ENCODE measurements around the gene DCHS2.

The DCHS2 gene

GRCh38 chr4:154315741-154316140, 175.9 kb downstream of the DCHS2 start:
- TF ChIP-seq, protein P1, sequence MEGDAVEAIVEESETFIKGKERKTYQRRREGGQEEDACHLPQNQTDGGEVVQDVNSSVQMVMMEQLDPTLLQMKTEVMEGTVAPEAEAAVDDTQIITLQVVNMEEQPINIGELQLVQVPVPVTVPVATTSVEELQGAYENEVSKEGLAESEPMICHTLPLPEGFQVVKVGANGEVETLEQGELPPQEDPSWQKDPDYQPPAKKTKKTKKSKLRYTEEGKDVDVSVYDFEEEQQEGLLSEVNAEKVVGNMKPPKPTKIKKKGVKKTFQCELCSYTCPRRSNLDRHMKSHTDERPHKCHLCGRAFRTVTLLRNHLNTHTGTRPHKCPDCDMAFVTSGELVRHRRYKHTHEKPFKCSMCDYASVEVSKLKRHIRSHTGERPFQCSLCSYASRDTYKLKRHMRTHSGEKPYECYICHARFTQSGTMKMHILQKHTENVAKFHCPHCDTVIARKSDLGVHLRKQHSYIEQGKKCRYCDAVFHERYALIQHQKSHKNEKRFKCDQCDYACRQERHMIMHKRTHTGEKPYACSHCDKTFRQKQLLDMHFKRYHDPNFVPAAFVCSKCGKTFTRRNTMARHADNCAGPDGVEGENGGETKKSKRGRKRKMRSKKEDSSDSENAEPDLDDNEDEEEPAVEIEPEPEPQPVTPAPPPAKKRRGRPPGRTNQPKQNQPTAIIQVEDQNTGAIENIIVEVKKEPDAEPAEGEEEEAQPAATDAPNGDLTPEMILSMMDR (IDR thresholded peaks at IDR 0.05; ENCODE audit: low read depth, low read length, missing control alignments): no peak
- no peak for DNase-seq (ENCODE audit: low read depth)
- H3K4me3 ChIP-seq (ENCODE audit: low read depth, low read length): no peak overlapping the region
- in situ Hi-C loops (cut with HindIII; ENCODE audit: low sequenced_read_pairs): no loop called here

- H3K4me3 ChIP-seq (ENCODE audit: low read depth, low read length): no peak overlapping the region
- in situ Hi-C loops (cut with HindIII; ENCODE audit: low sequenced_read_pairs): no loop called here
- TF ChIP-seq, protein P1 (IDR thresholded peaks at IDR 0.05; ENCODE audit: low read depth, low read length, missing control alignments): peak; percentile 36
- peak; percentile 9 for DNase-seq (ENCODE audit: low read depth)
Measured at GRCh38 chr4:154314248-154314647, 177.4 kb downstream of the DCHS2 start.

GRCh38 chr4:154313004-154313585, 178.5 kb downstream of the DCHS2 start:
- in situ Hi-C loops (cut with HindIII; ENCODE audit: low sequenced_read_pairs): no loop called here
- H3K4me3 ChIP-seq (ENCODE audit: low read depth, low read length): no peak overlapping the region
- TF ChIP-seq, protein P1 (IDR thresholded peaks at IDR 0.05; ENCODE audit: low read depth, low read length, missing control alignments): no peak
- no peak for DNase-seq (ENCODE audit: low read depth)

DNA sequence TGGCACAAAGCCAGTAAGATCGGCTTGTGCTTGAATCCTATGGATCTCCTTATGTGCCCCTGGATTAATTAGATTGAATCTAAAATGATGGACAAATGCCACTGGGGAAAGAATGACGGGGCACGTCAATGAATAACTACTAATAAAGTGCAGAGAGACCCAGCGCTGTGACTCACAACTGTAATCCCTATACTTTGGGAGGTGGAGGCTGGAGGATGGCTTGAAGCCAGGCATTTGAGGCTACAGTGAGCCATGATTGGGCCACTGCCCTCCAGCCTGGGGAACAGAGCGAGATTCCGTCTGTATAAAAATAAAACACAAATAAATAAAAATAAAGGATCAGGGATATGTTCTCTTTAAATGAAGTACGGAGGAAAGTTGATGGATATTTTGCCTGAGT, 179.4 kb downstream of the DCHS2 start:
- in situ Hi-C loops (cut with HindIII; ENCODE audit: low sequenced_read_pairs): no loop called here
- no peak overlapping the region for H3K4me3 ChIP-seq (ENCODE audit: low read depth, low read length)
- no peak for DNase-seq (ENCODE audit: low read depth)

GRCh38 chr4:154310578-154310977, 181.0 kb downstream of the DCHS2 start:
- H3K4me3 ChIP-seq (ENCODE audit: low read depth, low read length): no peak overlapping the region
- in situ Hi-C loops (cut with HindIII; ENCODE audit: low sequenced_read_pairs): no loop called here
- TF ChIP-seq, protein P1 (IDR thresholded peaks at IDR 0.05; ENCODE audit: low read depth, low read length, missing control alignments): no peak
- DNase-seq (ENCODE audit: low read depth): no peak

More for the DNA sequence above, 179.4 kb downstream of the DCHS2 start:
- TF ChIP-seq, protein P1 (IDR thresholded peaks at IDR 0.05; ENCODE audit: low read depth, low read length, missing control alignments): no peak

DNA sequence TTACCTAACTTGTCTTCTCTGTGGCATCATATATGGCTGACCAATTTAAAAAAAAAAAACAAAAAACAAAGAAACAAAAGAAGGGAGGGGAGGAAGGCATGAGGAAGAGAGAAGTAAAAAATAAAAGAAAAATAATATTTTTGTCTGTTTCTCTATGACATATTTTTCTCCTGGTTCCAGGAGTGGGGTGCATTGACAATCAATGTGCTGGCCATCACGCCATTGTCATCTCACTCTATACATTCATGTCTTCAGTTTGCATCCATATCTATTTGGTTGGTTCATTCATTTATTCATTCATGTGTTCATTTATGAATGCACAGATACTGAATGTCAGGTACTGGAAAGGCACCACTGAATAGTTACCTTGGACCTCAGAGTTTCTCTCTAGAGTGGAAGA, 183.4 kb downstream of the DCHS2 start:
- TF ChIP-seq, protein P1 (IDR thresholded peaks at IDR 0.05; ENCODE audit: low read depth, low read length, missing control alignments): no peak
- no peak overlapping the region for H3K4me3 ChIP-seq (ENCODE audit: low read depth, low read length)
- in situ Hi-C loops (cut with HindIII; ENCODE audit: low sequenced_read_pairs): no loop called here
- no peak for DNase-seq (ENCODE audit: low read depth)

Data from astrocyte of the cerebellum (primary cell).